SU-DHL-6 (cell line): Measurements from ENCODE around the gene HS6ST1.

Experiments
- CTCF ChIP-seq: fragments of 200-600 bp; sonication (generic); IDR thresholded peaks from one replicate; pipeline ENCODE4 v1.5.1; 2017; ENCODE audit warnings: antibody characterized with exemption, mild to moderate bottlenecking, low read length, moderate library complexity; ENCODE audit not compliant: insufficient read depth, poor library complexity, severe bottlenecking
- EZH2phosphoT487 ChIP-seq: fragments of 200-600 bp; sonication (generic), shearing (Covaris generic); conservative IDR thresholded peaks from 2 replicates; pipeline ENCODE4 v1.6.1; 2018; ENCODE audit warnings: mild to moderate bottlenecking, antibody characterized with exemption, low read length, moderate library complexity, mixed read lengths

- TF ChIP-seq CTCF (no peak), EZH2phosphoT487 (no peak)
These were observed 76.8 kb downstream of the HS6ST1 start for GRCh38 chr2:128241896-128242295.
